Midbrain (tissue), 1 donor: Measurements from ENCODE around the gene RAB8A.
"Not testable (repeated sequence)": the region's sequence is repeated elsewhere in the genome, so short reads cannot be mapped to it uniquely, and the experiment has no call there.

Experiments used
- DNase-seq: peaks from one replicate; lab custom pipeline; 2025; lab: John Stamatoyannopoulos, UW

The RAB8A gene

DNA sequence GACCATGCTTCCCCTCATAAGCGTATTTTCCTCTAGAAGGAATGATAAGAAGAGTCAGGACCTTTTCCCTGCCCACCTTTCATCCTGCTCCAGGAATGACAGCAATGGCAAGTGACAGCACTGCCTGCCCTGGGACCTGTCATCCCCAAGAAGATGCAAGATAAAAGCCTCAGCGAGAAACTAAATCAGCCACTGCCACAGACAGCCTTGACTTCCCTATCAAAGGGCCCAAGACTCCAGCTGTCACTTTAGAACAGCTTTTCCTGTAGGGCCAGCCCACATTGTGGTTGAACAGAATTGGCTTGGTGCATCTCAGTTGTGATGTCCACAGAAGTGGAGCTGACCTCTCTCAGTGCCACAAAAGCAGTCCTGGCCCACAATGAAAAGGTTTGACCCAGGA, 1.1 kb downstream of the RAB8A start:
- no peak for DNase-seq

- DNase-seq, result no peak
These were observed 2.0 kb downstream of the RAB8A start for GRCh38 chr19:16113727-16114126.

GRCh38 chr19:16115301-16116039, 3.8 kb downstream of the RAB8A start:
- peak; percentile 18 for DNase-seq

- DNase-seq, result no peak
These were observed 4.4 kb downstream of the RAB8A start for GRCh38 chr19:16116067-16116466.

DNA sequence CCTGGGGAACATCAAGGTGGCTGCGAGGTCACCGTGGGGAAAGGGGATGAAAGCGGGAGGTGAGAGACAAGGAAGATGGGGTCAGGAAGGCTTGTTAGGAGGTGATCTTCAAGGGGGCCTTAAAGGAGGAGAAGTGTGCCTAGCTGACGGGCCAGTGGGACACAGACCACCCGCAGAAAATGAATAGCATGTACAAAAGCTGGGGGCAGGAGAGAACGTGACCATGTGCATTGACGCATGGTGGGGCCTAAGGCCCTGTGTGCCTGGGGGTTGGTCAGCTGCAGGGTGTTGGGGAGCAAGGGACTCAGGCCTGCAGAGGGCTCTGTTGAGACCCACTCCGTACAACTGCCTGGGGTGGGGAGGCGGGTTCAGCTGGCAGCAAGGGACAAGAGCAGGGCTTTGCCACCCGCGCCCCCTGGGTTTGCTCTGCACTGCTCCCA, 5.9 kb downstream of the RAB8A start:
- DNase-seq, result no peak

DNA sequence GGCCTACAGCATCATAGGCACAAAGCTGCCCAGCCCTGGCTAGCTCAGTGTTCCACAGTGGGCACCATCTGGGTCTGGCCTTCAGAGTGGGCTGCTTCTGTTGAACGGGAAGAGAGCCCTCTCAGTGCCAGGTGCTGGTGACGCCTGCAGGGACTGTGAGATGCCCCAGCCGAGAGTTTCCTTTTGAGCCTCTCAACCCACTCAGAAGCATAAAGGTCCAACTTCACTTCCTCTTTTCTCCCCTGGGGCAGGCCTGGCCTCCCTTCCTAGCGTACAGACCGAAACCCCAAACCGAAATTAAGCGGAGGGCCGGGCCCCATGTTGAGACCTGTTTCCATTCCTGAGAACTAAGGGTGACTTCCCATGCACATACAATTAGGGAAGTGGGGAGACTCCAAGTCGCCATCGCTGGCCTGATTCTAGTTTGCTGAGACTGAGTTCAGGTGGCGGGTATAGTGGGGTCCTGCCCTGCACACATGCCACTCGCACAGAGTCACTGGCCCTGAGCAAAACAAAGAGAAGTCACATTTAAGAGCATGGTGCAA, 6.9 kb downstream of the RAB8A start:
- DNase-seq, result peak; percentile 26

DNA sequence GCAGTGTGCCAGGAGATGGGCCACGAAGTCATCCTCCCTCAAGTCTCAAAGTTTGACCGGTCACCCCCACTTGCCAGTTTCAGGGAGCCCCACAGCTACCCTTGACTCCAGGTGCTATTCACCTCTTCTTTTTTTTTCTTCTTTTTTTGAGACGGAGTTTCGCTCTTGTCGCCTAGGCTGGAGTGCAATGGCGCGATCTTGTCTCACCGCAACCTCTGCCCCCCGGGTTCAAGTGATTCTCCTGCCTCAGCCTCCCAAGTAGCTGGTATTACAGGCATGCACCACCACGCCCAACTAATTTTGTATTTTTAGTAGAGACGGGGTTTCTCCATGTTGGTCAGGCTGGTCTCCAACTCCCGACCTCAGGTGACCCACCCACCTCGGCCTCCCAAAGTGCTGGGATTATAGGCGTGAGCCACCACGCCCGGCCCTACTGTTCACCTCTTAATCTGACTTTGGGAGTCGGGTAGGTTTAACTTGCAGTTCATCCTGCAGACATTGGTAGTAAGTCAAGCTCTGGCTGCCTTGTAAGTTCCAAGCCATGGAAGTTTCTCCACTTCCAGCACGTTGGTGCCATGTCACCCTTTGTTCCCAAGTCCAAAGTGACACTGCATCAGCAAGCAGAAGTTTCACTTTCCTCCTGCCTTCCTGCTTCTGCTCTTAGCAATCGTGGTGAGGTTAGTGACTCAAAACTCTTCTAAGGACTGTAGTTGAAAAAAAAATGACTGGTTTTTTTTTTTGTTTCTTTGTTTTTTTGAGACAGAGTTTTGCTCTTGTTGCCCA, 7.6 kb downstream of the RAB8A start:
- DNase-seq, result not testable (repeated sequence)

DNA sequence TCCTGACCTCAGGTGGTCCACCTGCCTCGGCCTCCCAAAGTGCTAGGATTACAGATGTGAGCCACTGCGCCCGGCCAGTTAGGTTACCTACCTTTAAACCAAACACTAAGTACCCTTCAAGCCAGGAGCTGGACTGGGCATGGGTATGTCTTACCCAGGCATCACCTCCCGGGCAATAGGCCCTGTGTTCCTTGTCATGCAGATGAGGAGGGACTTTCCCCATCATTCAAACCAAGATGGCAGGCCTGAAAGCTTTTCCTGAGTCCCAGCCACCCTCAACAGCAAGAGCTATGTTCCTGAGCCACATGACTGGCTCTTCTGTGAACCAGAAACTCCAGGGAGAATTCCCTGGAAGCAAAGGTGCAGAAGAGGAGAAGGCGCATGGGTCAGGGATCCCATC, 9.5 kb downstream of the RAB8A start:
- DNase-seq, result no peak

DNA sequence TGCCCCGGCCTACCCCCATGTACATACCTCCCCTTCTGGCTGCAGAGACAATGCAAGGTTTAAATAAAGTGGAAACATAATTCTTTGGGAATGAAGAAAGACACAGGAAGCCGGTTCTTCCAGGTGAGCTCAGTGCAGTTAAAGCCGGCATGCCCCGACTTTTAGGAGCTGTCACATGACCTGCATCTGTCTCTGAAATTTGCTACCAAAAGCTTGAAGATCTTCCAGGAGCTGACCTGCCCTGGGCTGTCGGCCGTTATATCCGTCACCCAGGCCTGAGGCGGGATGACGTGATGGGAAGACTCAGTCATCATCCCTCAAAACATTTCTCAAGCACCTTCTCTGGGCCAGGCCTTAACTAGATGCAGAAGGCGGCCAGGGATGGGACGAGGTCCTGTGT, 10.3 kb downstream of the RAB8A start:
- no peak for DNase-seq

DNA sequence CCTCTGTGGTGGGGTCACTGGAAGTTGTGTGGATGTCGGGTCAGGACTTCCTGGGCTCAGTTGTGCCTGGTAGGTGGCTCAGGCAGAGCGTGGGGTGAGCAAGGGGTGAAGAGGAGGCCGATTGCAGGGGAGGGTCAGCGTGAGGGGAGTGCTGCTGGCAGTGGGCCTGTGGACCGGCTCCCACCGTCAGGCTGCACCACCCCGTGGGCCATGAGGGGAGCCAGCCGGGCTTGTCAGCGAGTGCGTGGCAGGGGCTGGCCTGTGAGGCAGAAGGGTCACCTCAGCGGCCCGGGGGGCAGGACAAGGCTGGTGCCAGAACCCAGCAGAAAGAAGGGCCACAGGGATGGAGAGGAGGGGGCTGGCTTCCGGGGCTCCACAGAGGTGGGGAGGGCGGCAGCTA, 13.3 kb downstream of the RAB8A start:
- no peak for DNase-seq

GRCh38 chr19:16125737-16126495, 14.2 kb downstream of the RAB8A start:
- DNase-seq, result no peak

DNA sequence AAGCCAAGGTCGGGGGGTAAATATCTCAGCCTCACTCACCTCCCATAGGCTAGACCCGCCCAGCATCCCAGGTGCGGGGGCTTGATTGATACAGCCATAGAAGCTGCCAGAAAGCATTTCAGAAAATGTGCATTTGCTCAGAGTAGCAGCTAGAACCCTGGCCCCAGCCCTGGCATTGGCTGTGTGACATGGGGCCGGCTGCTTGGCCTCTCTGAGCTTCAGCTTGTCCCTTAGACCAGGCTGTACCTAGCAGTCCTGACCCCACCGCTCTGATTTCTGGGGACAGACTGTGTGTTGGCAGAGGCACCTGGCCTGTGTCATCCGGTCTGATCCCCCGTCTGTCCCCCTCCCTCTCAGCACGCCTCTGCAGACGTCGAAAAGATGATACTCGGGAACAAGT, 15.4 kb downstream of the RAB8A start:
- DNase-seq, result no peak

DNA sequence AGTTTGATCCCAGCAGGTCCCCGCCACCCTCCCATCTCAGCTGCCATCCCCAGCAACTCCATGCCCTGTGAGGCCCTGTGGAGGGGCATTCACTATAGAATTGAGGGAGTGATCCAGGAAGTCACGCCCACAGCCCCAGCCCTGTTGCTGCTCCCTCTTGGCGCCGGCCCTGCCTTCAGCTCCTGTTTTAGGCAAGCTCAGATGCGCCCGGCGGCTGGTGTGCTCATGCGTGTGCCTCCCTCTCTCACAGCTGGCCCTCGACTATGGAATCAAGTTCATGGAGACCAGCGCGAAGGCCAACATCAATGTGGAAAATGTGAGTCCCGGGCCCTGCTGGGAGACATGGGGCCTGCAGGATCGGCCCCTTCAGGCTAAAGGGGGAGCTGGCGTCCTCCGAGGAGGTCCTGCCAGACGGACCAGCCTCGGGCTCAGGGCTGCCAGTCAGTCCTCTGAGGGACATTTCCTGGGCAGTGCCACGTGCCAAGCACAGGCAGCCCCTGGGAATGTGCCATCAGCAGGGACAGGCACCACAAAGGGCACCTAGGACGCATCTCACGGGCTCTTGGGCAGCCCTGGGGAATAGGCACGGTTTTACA, 16.2 kb downstream of the RAB8A start:
- DNase-seq, result no peak

GRCh38 chr19:16131648-16132047, 20.0 kb downstream of the RAB8A start:
- DNase-seq, result no peak

- no peak for DNase-seq
These were observed 22.1 kb downstream of the RAB8A start for GRCh38 chr19:16133818-16134217.

DNA sequence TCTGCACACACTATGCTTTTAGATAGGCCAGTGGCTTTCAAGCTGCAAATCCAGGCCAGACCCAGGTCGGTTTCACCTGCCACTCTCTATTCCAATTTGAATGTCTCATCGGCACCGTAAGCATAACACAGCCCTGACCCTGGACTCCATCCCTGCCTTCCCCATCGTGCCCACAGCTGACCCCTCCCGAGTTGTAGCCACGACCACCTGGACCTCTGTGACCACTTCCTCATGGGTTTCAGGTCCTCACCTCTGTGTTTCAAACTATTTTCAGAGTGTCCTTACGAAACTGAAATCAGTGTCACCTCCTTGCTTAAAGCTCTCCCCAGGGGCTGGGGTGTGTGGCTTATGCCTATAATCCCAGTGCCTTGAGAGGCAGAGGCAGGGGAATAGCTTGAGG, 22.8 kb downstream of the RAB8A start:
- DNase-seq, result no peak

- no peak for DNase-seq
These were observed 23.9 kb downstream of the RAB8A start for GRCh38 chr19:16135430-16136127.

DNA sequence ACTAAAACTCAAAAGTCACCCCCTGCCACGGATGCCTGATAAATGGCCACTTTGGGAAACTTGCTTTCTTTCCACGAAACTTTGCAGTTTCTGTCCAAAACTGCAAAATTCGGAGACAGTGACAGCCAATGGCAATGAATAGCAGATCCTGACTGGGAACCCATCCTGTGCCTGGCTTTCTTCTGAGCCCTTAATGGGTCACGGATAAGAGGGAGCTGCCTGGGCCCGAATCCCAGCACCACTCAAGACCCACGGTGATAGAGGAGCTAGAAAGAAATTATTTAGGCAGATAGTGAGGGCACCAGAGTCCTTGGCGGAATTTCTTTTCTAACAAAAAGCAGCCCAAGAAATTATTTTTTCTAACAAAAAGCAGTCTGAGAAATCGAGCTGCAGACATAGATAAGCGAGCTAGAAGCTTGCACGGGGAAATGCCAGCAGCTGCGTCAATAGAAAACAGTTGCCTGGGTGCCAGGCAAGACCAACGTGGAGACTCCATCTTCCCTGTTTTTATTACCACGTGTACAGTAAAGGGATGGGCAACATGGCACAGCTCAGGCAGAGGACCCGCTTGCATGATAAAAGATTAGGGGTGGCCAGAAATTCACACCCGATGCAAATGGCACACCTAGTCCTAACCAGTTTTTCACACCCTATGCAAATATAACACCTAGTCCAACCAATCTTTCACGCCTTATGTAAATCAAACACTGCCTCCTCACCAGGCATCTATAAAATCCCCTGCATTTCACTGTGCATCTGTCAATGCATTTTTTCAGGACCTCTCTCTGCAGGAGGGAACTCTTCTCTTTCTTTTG, 24.7 kb downstream of the RAB8A start:
- DNase-seq, result no peak

GRCh38 chr19:16139752-16140151, 28.1 kb downstream of the RAB8A start:
- no peak for DNase-seq

- DNase-seq, result no peak
These were observed 29.4 kb downstream of the RAB8A start for GRCh38 chr19:16141043-16141442.
